Dedifferentiated amniotic fluid mesenchymal stem cell (primary cell): Measurements from ENCODE around the gene USP48.
A peak's percentile ranks its signal among the peaks of the same experiment; 100 is the strongest.

Source experiments
- DNase-seq: peaks from one replicate; pipeline ENCODE4 v3.0.0-alpha.2; 2016; ENCODE audit errors: extremely low spot score

The USP48 gene

DNA sequence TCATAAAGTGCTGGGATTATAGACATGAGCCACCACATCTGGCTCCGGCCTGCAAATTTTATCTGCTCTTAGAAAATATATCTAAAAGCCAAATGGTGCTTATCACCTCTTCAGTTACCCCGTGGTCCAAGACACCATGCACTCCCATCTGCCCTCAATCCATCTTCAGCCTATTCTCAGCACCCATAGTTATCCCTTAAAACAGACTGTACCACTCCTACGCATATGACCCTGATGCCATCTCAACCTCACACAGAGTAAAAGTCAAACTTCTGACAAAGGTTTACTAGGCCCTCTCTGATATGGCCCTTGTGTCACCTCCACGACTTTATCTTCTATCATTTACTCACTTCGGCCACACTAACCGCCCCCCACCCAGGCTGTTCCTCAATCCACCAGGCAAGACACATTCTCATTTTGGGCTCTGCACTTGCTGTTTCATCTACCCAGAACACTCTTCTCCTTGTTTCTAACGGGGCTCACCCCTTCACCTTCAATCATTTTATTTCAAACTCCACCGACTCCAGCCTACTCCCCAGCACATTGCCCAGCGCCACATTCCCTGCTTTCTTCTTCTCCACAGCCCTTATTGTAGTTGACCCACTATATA, 33.0 kb downstream of the USP48 start:
- DNase-seq, result no peak

DNA sequence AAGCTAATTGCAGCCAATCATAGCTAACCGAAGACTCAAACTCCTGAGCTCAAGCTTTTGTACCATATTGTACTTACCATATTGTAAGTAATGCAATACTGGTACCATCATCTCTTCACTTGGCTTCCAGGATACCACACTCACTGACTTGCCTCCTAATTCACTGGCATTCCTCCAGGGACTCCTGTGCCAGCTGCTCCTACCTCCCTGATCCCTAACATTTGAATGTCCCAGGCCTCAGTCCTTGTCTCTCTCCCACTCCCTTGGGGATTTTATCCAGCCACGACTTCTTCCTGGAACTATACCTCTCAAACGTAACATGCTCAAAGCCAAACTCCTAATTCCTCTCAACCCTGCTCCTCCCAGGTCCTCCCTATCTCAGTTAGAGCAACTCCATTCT, 33.8 kb downstream of the USP48 start:
- DNase-seq, result no peak

DNA sequence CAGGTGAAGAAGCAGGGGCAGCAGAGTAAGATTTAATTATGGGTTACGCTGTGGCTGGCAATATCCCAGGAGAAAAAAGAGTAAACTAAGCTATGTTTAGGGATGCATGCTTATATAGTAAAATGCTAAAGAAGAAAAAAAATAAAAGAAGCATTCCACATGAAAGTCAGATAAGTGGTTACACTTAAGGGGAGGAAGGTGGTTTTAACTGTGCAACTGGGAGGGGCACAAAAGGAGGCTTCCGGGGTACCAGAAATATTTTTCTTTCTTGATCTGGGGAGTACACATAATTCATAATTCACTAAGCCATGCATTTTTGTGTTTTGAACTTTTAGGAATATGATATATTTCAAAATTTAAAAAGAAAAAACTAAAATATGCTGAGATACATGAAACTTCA, 39.5 kb downstream of the USP48 start:
- DNase-seq, result no peak

DNA sequence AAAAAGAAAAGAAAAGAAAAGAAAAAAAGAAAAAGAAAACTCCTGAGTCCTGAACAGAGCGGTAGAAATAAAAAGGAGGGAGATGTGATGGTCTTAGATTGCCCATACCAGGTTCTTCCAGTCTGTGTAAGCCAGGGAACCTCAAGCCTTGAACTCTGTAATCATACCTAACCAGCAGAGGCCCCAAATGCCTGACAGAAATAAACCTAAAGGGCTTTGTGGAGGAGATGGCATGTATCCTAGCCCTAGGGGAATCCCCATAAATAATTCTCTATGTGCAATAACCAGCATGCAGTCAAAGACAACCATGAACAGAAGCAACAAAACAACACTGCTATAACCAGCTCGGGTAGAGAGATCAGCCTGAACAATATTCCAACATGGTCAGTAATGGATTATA, 40.4 kb downstream of the USP48 start:
- DNase-seq, result no peak

DNA sequence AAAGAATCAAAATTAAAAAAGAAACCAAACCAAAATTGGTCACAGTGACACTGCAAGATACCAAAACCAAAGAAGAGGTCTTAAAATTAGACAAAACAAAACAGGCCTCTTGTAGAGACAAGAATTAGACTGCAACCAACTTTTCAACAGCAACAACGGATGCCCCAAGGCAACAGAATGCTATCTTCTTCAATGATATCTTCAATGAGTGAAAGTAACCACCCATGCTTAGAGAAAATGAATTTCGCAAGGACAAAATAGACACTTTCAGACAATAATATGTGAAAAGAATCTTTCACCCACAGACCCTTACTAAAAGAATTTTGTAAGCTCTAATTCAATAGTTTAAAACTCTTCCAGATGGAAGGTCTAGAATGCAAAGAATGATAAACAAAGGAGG, 41.7 kb downstream of the USP48 start:
- no peak for DNase-seq

DNA sequence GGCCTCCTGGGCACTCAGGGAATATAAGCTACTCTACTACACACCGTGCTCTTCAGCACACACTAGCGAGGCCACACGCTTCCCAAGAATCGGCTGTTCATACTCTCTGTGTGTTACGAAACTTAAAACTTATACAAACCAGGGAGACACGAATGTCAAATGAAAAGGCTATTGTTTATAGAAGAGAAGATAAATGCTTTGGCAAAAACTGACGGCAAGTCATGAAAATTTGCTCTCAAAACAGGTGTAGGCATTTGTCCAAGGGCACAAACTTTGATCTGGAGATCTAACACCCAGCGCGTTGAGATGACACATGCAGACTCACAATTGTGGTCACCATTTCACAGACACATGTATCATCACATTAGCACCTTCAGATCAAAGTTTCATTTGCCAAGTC, 46.1 kb downstream of the USP48 start:
- DNase-seq, result no peak

DNA sequence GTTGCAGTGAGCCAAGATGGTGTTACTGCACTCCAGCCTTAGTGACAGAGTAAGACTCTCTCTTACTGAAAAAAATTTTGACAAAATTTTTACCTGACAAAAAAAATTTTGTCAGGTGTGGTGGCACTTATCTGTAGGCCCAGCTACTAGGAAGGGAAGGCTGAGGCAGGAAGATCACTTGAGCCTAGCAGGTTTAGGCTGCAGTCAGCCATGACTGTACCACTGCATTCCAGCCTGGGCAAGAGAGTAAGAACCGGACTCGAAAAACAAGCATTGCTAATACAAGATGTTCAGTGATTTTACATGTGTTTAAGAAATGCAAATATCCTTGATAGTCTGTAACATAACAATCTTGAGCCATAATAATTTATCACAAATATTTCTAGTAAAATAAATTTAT, 46.9 kb downstream of the USP48 start:
- DNase-seq, result no peak

DNA sequence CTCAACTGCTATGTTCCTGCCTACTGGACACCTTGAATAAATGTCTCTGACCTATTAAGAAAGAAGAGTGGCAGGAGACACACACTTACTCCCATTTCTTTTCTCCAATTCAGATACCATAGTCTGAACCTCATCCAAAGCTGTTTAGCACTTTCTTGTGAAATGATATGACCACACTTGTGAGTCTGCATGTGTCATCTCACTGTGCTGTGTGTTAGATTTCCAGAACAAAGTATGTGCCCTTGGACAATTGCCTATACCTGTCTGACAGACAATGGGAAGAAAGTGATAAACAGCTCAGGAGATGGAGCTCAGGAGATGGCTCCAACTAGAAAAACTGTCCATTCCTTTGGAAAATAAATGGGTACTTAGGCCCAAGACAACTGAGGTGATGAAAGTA, 48.4 kb downstream of the USP48 start:
- DNase-seq, result no peak

DNA sequence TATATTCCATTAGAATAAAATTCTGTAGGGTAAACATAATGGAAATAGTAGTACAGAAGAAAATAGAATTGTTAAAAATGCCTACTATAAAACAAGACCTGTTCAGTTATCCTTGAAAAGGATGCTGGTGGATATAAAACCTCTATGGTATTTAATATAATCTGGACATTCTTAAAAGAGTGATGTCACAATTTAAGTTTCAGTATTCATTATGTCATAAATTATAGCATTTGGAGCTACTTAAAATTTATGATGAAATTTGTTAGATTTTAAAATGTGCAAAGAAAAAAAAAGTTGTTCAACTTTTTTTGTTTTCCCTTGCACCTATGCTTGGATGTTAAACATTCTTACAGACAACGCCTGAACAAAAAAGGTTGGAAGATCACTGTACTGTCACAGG, 50.3 kb downstream of the USP48 start:
- no peak for DNase-seq

DNA sequence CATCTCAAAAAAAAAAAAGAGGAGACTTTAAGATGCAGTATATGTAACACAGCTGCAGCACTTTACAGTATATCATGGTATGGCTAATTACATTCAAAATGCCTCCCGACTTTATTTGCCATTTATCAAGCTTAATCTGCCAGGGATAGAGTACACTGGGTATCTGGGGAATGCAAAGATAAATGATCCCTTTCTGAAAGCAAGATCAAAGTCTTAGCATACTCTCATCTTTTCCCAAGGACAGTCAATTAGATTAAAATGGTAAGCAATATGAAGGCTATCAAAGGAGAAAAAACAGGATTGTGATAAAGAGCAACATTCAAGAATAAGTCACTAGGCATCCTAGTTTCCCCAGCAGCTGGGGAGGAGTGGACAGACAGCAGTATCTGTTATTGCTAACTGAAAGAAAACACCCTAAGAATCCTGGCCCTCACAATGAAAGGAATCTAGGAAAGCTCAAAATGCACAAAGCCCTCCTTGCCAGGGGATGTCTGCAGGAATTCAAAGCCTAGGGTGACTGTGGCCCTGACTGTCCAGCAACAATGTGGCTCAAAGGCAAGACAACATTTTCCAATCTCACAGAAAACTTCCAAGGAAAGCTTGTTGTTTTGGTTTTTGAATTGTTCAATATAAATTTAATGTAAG, 57.1 kb downstream of the USP48 start:
- DNase-seq, result no peak

DNA sequence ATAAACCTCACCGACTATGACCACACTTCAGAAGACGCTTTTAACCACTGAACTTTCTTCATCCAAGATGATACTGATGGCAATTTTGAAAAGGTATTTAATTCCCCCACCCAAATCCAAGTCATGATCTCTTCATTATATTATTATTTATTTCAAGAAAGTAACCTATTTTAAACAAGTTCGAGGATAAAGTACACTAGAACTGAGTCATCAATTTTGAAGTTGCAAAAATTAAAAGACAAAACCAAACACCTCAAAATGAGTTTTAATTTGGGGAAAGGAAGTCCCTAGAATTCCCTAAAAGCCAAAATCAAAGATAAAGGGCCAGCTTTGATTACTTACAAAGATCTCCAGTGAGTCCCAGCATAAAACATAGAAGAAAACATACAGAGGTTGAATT, 58.4 kb downstream of the USP48 start:
- DNase-seq, result no peak

DNA sequence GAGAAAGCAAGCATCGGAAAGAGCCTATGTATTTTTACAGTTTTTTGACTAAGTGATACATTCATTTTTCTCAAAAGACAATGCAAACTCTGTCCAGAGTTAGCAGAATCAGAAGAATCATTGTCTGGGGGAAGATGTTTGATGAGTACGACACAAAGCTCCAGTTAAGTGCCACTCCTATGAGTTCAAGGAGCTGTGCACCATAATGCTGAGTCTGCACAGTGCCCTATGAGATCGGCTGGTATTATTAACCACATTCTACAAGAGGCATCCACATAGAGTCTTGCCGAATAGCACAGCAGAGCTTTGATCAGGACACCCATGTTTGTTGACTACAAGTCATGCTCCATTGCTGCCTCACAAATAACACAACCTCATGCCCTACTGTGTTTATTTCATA, 58.9 kb downstream of the USP48 start:
- no peak for DNase-seq

DNA sequence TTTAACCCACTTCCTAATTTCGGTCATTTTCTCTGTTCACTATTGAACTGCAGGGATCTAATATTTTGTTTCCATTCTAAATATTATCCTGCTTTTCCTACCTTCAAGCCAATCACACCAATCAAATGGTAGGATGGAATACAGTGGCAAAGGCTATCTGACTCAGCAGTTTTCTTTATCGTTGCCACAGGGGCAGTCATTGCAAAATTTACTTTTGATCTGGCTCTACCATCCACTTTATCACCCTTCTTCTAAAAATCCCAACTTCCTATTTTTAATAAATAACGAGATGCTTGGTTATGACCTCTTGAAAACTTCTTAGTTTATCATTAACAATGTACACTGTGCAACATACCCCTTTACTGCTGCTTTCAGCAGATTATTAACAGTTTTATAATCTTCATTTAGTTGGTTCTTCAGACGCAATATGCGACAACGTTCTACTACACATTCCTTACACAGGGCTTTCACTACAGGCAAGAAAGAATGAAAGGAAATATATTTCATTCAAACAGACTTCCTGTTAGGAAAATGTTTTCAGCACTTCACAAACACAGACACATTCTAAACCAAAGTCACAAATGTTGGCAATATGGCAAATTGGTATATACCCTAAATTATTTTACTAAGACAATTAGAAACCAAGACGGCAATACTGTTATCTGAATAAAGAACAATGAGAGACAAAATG, 61.5 kb downstream of the USP48 start:
- DNase-seq, result no peak

DNA sequence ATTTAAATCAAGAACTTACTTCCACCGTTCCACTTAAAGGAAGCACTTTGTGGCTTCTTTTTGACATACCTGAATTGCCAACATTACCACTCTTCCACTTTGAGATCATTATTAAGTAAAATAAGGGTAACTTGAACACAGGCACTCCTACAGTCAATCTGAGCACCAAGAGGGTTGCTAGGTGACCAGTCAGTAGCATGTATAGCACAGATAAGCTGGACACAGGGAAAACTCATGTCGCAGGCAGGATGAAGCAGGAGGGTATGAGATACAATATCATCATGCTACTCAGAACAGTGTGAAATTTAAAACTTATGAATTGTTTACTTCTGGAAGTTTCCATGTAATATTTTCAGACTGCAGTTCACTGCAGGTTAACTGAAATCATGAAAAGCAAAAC, 66.8 kb downstream of the USP48 start:
- no peak for DNase-seq

DNA sequence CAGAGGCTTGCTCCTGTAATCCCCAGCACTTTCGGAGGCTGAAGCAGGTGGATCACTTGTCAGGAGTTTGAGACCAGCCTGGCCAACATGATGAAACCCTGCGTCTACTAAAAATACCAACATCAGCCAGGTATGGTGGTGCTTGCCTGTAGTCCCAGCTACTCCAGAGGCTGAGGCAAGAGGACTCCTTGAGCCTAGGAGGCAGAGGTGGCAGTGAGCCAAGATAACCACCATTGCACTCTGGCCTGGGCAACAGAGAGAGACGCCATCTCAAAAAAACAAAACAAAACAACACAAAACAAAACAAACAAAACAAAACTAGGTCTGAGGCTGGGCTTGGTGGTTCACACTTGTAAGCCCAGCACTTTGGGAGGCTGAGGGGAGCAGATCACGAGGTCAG, 75.1 kb downstream of the USP48 start:
- DNase-seq, result no peak

DNA sequence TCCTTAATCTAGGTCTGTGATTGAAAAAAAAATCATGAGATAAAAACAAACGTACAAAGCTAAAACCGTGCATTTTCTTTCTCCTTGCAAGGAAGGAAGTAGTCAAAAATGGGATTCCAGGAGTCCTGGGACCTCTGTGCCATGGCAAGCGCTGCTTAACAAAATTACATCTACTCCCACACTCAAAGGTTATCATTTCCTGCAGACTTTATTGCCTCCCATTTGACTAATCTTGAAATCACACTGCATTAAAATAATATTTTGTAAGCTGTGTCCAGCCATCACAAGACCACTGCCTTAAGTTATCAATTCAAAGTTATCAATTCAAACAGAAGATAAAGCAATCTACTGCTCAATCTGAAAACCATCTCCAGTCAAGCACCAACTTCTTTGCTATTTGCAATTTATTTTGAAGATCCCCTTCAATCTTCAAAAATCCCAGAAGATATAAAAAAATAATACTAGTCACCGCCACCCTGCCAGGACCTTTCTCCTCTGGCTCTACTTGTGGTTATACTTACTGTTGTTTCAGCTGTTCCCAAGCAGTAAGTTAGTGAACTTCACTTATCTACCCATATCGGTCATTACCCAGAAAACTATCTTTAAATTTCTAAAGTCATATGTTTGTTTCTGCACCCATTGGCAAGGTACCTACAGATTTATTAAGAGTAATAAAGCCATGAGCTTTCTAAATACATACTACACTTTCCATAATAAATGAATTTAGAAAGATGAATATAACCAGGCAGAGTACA, 75.7 kb downstream of the USP48 start:
- no peak for DNase-seq

DNA sequence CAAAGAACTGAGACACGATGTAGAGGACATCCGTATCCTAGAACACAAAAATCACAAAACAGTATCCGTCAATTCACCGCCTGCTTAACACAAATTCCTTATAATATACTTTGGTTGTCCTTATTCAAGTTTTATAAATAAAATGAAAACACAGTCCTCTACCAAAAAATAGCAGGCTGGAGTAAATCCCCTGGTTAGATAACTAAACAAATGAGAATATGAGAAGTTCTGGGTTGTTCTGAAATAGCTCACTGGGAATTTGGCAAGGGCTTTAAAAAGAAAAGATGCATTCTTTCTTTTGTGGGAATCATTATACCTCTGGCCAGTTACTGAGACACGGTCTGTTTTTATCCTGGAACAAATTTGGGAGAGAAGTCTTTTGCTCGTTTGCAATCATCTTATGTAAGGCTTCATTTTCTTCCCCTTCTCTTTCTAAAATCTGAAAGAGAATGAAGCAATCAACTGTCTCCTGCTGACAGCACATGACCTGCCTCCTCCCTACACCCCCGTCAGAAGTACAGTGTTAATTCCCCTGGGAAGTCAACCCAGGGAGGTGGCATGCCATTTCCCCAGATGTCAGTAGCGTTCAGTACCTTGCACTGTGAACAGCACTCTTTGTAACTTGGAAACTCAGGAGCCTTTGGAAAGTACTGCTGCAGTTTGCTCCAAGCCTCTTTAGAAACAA, 76.7 kb downstream of the USP48 start:
- peak; percentile 22 for DNase-seq

DNA sequence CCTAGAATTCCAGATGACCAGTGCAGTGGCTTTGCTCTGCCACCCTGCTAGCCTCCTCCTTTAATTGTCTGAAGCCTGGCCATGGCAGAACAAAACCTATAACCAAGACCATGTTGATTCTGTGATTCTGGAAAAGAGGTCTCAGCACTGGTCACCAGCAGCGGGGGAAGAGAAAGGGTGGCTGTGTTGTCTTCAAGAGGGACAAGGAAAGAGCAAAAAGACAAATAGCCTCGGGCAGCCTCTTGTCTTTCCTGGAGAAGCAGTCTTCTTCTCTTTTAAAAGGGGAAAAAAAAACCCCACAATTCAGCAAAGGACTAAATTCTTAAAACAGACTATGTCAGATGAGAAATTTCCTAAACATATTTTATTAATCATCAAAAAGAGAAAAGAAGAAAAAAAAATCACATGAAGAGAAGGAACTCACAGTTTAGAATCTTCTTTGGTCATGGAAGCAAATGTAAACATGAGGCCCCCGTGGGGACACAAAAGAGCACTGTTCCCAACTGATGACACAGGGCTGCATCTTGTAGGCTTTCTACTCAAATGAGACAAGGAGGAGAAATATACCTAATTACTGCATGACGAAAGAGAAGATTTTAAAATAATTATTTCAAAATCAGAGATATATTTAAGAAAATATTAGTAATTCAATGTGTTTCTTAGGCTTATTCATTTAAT, 77.5 kb downstream of the USP48 start:
- no peak for DNase-seq

DNA sequence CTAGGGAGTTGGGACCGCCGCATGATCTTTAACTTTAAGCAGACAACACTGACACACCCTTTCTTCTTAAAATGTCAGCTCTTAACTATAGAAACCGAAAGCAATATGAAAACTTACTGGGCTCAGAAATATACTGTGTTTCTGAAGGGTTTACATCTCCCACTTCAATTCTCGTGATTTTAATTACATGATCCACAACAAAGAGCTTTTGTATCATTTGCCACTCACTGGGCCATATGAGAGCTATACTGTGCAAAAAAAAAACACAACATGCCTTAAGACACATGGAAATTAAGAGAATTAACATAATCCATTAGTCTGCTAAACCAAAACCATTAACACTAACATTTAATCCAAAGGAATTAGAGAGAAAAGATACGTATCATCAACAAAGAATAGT, 78.8 kb downstream of the USP48 start:
- no peak for DNase-seq

DNA sequence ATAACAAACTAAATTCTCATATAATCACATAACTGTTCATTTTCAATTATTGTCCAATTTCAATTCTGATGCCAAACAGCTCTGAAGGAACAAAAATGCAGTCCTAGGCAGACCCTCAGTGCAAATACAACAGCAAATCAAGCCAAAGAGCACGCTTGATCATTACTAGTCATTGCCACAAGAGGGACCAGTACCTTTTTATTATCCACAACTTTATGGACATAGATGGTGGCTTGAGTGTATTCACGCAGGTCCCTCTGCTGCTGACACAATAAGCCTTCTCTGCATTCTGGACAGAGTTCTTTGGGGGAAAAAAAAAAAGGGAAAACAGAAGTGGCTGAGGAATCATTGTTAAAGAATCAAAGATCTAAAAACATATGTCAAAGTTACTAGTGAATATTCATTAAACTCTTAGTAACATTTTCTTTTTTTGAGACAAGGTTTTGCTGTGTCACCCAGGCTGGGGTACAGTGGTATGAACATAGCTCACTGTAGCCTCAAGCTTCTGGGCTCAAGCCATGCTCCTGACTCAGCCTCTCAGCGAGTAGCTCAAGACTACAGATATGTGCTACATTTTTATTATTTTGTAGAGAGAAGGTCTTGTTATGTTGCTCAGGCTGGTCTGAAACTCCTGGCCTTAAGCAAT, 79.5 kb downstream of the USP48 start:
- DNase-seq, result peak; percentile 78

DNA sequence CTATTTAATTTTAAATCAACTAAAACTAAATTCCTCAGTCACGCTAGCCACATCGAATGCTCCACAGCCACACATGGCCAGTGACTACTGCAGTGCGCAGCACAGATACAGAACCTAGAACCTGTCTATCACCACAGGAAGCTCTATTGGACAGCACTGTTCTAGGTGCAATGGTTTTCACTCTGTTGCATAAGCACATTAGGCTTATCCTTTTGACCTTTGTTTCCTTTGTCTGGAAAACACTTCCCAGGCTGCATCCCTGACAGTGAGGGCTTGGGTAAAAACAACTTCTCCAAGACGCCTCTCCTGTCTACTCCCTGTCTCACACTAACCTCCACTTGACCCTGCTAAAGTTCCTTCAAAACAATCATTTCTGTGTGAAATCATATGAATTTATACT, 80.2 kb downstream of the USP48 start:
- no peak for DNase-seq
